Astrocyte (in vitro differentiated cells and primary cell): ENCODE measurements around the gene PLCH1.

Experiments used
- CTCF ChIP-seq: IDR thresholded peaks from 2 replicates; pipeline ENCODE4 v1.5.1; 2011; ENCODE audit warnings: low read depth, mild to moderate bottlenecking, inconsistent platforms, low read length, moderate library complexity; ENCODE audit not compliant: insufficient read depth
- EZH2 ChIP-seq: IDR thresholded peaks from 2 replicates; pipeline ENCODE4 v1.6.1; 2012; ENCODE audit warnings: mild to moderate bottlenecking, low read length, inconsistent platforms; ENCODE audit not compliant: insufficient read depth

GRCh38 chr3:155491696-155492095, 253.2 kb downstream of the PLCH1 start:
- peak; percentile 7 for TF ChIP-seq CTCF
- TF ChIP-seq EZH2: no peak
